NCI-H2029 treated with DMSO at 0.1 percent for 48 hours (cell line): ENCODE measurements around the gene CAPN13.

Experiments
- DNase-seq: peaks from one replicate; lab custom pipeline; 2025; lab: John Stamatoyannopoulos, UW

The CAPN13 gene

DNA sequence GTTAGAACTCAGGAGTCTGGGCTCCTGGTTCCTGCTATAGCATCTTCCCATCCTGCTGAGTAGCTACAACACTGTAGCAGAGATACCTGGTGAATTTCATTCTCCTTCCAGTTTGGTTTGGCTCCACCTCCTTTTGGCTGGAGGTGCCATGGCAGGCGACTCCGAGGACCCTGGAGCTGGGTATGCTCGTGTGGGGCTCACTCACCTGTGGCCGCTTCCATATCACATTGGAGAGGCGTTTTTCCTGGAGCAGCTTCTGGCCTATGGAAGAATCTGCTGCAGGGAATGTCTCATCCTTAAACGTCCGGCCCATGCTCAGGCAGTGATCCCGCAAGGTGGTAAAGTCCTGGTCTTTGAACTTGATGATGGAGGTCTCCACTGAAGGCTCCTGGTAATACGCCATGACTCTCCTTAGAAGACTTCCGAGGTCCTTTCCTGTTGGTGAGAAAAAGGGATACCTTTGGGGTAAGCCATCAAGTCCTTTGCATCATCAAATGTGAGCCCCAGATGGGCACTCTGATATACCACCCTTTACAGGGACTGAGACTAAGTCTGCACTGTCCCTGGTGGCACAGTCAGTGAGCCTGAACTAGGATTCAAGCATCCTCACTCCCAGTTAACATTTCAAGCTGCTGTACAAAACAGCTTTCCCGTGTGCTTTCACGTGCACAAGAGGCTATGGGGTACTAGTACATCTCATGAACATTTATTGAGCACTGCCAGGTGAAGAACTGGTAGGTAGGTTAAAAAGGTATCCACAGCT is 20.1 kb downstream of the CAPN13 start:
- DNase-seq: no peak

GRCh38 chr2:30784682-30785081 is 22.6 kb downstream of the CAPN13 start:
- no peak for DNase-seq

DNA sequence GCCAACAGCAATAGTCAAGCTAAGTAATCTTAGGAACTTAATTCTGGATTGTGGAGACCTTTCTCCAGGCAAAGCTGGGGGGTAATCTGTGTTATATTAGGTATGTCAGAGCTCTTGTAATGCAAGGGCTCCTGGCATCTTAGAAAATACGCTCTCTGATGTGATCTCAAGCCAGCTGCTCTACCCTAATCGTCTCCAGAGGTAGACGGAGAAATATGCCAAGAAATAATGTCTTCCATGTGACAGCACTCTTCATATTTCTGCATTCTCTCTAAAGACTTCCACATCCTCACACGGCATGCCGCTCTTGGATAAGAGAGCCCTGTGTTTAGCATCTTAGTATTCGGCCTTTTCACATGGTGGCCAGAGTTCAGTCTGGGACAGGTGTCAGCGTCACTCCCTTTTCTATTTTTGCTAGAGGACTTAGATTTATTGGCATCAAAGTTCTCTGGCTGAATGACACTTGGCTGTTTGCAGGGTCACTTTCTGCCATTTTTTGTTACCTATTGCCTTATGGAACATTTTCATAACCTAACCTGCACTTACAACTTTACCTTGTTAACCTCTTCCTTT is 25.2 kb downstream of the CAPN13 start:
- DNase-seq: no peak

DNA sequence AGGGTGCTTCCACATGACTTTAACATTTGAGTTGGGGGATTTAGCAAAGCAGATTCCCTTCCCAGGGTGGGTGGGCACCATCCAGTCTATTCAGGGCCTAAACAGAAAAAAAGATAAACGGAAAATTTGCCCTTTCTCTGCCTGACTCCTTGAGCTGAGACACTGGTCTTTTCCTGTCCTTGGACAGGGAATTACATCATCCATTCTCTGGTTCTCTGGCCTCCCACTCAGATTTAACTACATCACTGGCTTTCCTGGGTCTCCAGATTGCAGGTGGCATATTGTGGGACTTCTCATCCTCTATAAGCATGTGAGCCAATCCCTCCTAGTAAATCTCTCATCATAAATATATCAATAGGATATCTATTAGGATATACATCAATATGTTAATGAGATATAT is 25.8 kb downstream of the CAPN13 start:
- DNase-seq: no peak

DNA sequence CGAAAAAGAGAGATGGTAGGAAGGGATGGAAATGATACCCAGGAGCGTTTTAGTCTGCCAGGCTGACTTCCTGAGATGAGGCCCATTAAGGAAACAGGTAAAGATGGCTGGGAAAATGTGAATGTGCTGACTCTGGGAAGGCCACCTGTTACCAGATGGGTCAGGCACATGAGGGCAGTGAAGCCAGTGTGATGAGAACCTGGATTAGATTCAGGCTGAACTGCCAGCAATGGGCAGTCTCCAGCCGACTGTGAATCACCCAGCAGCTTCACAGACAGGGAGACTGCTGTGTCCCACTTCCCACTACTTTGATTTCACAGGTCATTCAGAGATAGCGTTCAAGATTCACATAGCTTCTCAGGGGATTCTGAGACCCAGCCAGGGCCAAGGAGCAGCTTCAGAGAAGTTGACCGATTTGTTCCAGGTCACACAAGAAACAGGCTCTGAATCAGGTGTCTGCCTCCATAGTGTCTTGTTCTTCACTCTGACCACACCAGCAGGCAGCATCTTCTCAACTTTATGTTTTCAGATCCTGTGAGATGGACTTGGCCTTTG is 26.4 kb downstream of the CAPN13 start:
- DNase-seq: no peak

GRCh38 chr2:30778611-30779010 is 28.6 kb downstream of the CAPN13 start:
- no peak for DNase-seq

DNA sequence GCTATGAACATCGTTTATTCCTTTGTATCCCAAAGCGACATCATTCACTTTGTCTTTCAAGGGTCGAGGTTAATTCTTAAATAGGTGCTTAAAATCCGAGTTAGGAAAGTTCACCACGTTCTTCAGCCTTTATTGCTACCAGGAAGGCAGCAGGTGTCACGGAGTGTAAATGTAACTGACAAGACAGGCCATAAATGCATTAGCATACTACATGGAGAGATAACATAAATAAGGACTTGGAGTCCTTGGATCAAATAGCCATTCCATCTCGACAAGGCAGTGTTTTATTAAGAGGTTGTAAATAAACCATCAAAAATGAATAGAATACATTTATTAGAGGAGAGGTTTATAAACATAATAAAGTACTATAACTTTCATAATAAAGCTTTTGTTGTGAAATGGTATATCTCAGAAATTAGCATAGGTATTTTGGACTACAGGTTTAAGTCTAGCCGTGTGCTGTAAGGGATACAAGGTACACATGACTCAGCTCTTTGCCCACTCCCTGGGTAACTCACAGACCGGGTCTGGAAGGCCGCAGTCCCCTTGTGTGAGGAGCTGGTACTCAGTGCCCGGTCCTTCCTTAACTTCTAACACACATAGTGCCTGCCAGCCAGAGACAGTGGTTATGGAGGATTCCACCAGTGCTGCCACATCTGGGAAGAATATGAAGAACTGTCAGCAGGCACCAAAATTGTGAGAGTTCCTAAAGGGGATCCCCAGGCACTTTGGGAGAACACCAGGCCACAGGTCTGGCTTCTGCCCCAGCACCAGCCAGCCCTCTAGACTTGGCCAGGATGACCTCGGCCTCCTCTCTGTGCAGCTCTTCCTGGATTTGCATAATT is 29.4 kb downstream of the CAPN13 start:
- DNase-seq: no peak

DNA sequence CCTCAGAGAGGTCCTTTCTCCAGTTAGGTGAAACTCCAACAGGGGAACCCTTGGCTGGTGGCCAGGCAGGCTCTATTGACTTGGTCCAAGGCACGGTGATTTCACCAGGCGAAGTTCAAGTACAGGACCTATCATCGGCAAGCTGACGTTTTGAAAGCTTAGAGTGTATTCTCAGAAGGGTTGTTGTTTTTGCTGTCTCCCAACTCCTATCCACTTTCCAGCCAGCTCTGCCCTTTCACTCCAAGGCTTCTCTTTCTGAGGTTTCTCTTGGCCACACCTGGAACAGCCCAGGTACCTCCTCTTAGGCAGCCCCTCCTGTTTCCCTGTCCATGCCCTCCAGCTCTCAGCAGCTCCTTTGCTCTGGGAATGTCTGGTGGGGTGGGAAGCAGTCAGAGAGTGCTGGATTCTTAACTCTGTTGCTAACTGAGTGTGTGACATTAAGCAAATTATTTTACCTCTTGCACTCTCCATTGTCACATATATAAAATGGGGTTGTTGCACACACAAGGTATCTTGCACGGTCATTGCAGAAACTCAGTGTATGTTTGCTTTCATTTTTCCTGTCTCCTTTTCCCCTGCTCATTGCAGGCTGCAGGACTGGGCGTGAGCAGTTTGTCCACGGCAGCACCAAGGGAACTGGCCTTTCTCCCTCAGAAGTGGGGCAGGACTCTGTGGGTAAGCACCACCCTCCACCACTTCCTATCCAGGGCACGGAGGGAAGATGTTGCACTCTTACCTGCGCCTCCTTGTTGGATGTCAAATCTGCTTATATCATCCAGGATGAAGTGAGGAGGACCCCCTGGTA is 30.2 kb downstream of the CAPN13 start:
- no peak for DNase-seq

DNA sequence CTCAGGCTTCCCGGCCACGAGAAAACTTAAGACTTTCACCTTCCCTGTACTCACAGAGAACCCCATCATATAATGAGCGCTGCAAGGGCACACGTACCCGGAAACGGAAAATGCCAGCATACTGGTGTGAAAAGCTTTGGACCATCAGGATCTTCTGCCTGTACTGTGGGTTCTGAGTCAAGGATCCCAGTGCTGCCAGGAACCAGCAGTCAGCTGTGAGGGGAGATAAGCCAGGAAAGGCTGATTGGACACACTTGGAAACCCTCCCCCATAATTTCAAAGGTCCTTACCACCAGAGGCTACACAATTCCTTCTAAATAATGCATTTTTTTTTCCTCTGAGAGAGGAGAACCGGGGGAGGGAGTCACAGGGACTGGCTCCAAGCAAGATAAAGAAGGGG is 31.4 kb downstream of the CAPN13 start:
- DNase-seq: no peak

DNA sequence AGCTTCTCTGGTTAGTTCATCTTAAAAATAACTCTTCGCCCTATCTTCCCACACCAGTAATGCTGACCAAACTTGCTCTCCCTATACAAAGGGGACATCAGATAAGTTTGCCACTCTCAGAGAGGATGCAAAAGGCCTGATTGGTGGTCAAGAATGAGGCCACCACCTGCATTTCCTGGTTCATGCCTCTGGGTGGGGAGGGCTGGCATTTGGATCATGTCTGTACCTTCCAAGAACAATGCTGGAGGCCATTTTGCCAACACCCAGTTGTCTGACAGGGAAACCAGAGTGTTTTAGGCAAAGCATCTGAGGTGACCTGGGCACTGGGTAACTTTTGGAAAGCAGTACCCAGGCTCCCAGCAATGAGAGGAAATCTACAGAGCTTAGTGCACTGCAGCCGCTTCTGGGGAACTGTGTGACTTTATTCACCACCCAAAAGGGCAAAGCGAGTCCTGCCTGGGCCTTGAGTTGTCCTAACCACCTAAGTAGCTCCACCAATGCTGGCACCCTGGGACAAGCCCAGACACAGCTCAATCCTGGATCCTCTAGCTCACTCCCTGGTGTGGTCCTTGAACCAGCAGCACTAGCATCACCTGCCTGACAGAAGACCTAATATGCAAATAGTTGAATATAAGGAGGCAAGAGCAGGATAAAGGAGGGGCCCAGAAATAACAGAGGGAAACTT is 35.1 kb downstream of the CAPN13 start:
- DNase-seq: no peak

DNA sequence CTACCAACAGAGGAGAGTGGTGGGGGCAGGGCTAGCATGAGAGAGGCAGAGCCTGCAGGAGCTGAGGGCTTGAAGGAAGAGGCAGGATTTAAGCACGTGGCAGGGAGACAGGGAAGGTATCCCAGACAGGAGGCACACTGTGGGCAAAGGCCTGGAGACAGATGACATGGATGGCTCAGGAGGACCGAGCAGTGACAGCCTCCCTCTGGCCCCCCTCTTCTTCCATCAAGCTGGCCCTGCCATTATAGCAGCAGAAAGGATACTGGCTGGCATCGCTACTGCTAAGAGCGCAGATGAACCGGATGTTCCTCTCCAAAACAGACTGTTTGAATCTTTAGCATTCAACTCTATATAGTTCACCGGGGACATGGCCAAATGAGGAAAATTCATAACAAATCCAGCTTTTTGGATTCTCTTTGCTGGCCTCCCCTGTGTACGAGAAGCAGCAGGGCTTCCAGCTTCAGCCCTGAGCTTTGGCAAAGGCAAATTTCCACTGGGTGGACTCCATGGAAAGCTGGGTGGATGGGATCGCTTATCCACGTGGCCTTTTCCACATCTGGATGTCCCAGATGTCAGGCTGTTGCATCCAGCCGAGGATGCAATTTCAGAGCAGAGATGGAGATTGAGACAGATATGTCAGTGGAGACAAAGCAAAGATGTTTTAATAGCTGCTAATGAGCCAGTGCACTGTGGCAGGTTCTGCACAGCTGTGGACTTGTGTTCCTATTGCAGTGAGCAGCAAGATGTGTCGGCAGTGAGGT is 36.2 kb downstream of the CAPN13 start:
- DNase-seq: no peak

DNA sequence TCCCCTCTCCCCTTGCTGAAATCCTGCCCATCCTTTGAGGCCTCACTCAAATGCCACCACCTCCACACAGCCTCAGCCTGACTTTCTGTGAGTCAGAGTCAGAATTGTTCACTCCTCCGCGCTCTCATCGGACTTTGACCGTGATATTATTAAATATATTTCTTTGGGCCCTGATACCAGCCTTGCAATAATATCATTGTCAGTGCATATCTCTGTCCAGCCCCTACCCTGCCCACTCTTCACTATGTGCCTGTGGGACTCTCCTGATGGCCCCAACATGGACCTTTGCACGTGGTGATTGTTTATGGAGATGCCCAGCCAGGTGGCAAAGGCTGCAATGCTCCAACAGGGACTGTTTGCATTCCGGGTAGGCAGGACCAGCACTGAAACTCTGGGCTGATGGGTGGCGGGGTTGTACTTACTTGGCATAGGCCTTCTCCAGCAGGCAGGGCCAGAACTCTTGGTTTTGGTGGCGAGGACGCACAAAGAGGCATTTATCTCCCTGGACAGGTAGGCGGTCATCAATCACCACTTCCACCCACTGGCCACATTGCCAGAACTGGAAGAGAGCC is 37.3 kb downstream of the CAPN13 start:
- no peak for DNase-seq

GRCh38 chr2:30769481-30769780 is 37.8 kb downstream of the CAPN13 start:
- no peak for DNase-seq

GRCh38 chr2:30768708-30769480 is 38.4 kb downstream of the CAPN13 start:
- DNase-seq: no peak

GRCh38 chr2:30768036-30768686 is 39.1 kb downstream of the CAPN13 start:
- no peak for DNase-seq

- DNase-seq: no peak
Measured at GRCh38 chr2:30766666-30767065, 40.6 kb downstream of the CAPN13 start.

- DNase-seq: no peak
Measured at GRCh38 chr2:30765876-30766470, 41.3 kb downstream of the CAPN13 start.

DNA sequence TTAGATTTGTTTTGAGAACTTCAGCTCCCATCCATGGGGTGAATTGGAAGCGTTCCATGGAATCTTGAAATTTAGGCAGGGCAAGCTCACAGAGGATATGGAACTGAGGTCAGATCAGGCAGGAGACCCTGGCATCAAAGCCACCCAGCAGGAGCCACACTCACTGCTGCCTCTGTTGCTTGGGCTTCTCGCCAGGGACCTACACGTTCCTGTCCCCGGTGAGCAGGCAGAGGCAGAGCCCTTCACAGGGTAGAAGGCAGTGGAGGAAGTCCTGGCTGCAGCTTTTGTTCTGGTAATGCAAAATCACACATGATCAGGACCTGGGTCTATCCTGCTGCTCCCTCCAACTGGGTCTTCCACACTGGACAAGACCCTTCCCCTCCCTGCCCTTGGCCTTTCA is 42.1 kb downstream of the CAPN13 start:
- DNase-seq: no peak
